Measurements from ENCODE around the gene ARID1B. TPM values are rescaled to one million over a fixed set of nuclear protein-coding genes. Genes with fewer than 3 reads are reported as not detected.
A peak's percentile ranks its signal among the peaks of the same experiment; 100 is the strongest.

The ARID1B gene
- total and polyA plus RNA-seq, 10 of the 15 experiments (the other 5 are each of a cell fraction or from before 2014, with no cell fraction given): 24.7 to 133 (median 54.6) TPM

- TF ChIP-seq E2F8 (IDR thresholded peaks at IDR 0.05; ENCODE audit: low read depth, partially characterized antibody) (no peak), ELK1 (IDR thresholded peaks at IDR 0.05; ENCODE audit: low read depth, low read length) (no peak), SUPT20H (IDR thresholded peaks at IDR 0.05; ENCODE audit: borderline replicate concordance, control insufficient read depth, low read depth, low read length) (no peak), RAD51 (IDR thresholded peaks at IDR 0.05) (no peak), YY1 (IDR thresholded peaks at IDR 0.05; ENCODE audit: low read depth, low read length) (no peak), IRF3 (IDR thresholded peaks at IDR 0.05) (no peak), MYB (IDR thresholded peaks at IDR 0.05; ENCODE audit: borderline replicate concordance, low read depth, low read length) (no peak), SIX5 (IDR thresholded peaks at IDR 0.05; ENCODE audit: low read depth, low read length, severe bottlenecking) (no peak), MLLT1 (IDR thresholded peaks at IDR 0.05) (no peak), IKZF2 (IDR thresholded peaks at IDR 0.05) (peak; percentile 40 to 52; a peak in 2 of 4 replicates), KAT2A (conservative IDR thresholded peaks at IDR 0.05; ENCODE audit: control insufficient read depth, low read depth, low read length) (no peak), TARDBP (IDR thresholded peaks at IDR 0.05; ENCODE audit: borderline replicate concordance) (no peak), ATF2 (IDR thresholded peaks at IDR 0.05; ENCODE audit: low read length) (no peak), IRF5 (IDR thresholded peaks at IDR 0.05; ENCODE audit: borderline replicate concordance) (no peak), MEF2B (IDR thresholded peaks at IDR 0.05; ENCODE audit: partially characterized antibody, poor library complexity, severe bottlenecking) (no peak), MAX (IDR thresholded peaks at IDR 0.05; ENCODE audit: low read depth, low read length) (no peak), CREM (IDR thresholded peaks at IDR 0.05; ENCODE audit: low read depth) (no peak), FOXM1 (IDR thresholded peaks at IDR 0.05; ENCODE audit: low read depth, low read length) (no peak), GATAD2B (conservative IDR thresholded peaks at IDR 0.05; ENCODE audit: low read depth) (no peak), WRNIP1 (IDR thresholded peaks at IDR 0.05; ENCODE audit: borderline replicate concordance, low read depth, low read length) (no peak)
Measured at GRCh38 chr6:157094038-157094437, 316.9 kb downstream of the ARID1B start (continued).

All from GM12878 (cell line).